H7 (cell line): ENCODE data around the gene SASH1. TPM values are rescaled to one million over a fixed set of nuclear protein-coding genes. Genes with fewer than 3 reads are reported as not detected.
"Not testable (repeated sequence)": the region's sequence is repeated elsewhere in the genome, so short reads cannot be mapped to it uniquely, and the experiment has no call there.

ENCODE experiments used
- DNase-seq: peaks from one replicate; pipeline ENCODE4 v3.0.0; 2012
- H3K27me3 ChIP-seq: 2 replicates; pipeline ENCODE4 v1.6.0; 2011; ENCODE audit warnings: mild to moderate bottlenecking, low read length; ENCODE audit not compliant: control insufficient read depth, insufficient read depth
- H3K36me3 ChIP-seq: replicated peaks from 2 replicates; pipeline ENCODE4 v1.5.1; 2011; ENCODE audit warnings: low read length; ENCODE audit not compliant: control insufficient read depth, insufficient read depth
- H3K4me3 ChIP-seq: 2 replicates; pipeline ENCODE4 v1.5.1; 2011; ENCODE audit warnings: low read depth, mild to moderate bottlenecking, control low read depth, low read length, moderate library complexity; ENCODE audit not compliant: insufficient read depth
- total RNA-seq: library from RNA; depleted of rRNA; stranded (reverse); fragments of >200 nt; shearing (Covaris generic); gene quantifications from 2 replicates; pipeline ENCODE4 v1.2.3, GENCODE V29; 2014

SASH1 gene
- total RNA-seq, 1 experiment from 2014 or later, result 11.2 TPM

GRCh38 chr6:148343047-148343782 is 577 bp downstream of the SASH1 start:
- peak overlapping the region; percentile 66 for H3K4me3 ChIP-seq
- H3K27me3 ChIP-seq, result no peaks in the 10 kb centered on the region
- no peaks in the 10 kb centered on the region for H3K36me3 ChIP-seq
- no peak for DNase-seq

DNA sequence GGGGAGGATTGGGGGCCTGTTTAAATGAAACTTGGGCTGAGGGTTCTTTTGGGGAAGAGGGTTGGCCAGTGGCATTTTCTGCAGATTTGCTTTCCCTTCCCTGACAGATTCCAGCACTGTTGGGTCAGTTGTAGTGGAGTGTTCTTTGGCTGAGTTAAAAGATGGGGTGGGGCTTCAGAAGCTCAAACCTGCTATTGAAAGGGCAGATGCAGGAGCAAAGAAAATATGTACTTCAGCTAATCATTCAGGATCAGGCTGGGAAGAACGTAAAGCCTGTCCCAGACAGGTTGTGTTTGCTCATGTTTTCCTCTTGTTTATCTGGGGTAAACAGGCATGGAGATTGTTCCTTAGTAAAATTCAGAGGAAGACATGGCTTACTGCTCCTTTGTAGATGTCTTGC is 2.5 kb downstream of the SASH1 start:
- no peak for DNase-seq
- Histone ChIP-seq H3K27me3 (no peaks in the 10 kb centered on the region), H3K36me3 (no peaks in the 10 kb centered on the region), H3K4me3 (no peak overlapping the region)

- no peaks in the 10 kb centered on the region for H3K36me3 ChIP-seq
- no peak for DNase-seq
- no peaks in the 10 kb centered on the region for H3K27me3 ChIP-seq
- no peak overlapping the region for H3K4me3 ChIP-seq
These were observed 2.9 kb downstream of the SASH1 start for GRCh38 chr6:148345578-148345977.

DNA sequence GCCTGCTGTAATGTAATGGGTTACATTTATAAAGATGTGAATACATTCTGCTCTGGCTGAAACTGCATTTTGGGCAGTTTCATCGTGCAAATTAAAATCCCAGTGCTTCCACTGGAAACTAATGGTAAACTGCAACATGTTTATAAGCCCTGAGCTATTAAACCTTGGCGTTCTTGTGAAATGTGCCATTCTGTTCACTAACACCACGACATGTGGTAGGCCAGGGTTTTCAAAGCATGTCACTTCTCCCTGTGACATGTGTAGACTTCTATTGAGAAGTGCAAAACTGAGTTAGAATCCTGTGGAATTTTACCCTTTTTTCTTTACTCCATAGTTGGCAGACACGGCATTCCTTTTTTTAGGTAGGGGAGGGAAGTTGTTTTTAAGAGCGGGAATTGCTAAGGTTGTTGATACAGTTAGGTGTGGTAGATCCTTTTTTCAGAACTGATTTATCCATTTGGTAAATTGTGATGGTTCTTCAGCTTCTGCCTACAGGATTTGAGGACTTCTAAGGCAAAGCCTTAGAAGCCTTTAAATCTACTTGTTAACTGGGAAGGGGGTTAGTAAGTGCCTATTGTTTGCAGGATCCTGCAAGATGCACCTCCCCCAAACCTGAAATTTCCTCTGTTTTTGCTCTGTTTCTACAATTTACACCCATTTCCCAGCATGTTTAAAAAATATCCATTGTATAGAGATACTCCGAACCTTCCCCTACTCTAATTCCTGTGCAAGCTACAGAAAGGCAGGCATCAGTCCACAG is 4.2 kb downstream of the SASH1 start:
- Histone ChIP-seq H3K4me3 (0 out of 2 replicates have a peak overlapping the region, but pooled peaks have one; percentile 4), H3K27me3 (no peaks in the 10 kb centered on the region), H3K36me3 (no peaks in the 10 kb centered on the region)
- no peak for DNase-seq

DNA sequence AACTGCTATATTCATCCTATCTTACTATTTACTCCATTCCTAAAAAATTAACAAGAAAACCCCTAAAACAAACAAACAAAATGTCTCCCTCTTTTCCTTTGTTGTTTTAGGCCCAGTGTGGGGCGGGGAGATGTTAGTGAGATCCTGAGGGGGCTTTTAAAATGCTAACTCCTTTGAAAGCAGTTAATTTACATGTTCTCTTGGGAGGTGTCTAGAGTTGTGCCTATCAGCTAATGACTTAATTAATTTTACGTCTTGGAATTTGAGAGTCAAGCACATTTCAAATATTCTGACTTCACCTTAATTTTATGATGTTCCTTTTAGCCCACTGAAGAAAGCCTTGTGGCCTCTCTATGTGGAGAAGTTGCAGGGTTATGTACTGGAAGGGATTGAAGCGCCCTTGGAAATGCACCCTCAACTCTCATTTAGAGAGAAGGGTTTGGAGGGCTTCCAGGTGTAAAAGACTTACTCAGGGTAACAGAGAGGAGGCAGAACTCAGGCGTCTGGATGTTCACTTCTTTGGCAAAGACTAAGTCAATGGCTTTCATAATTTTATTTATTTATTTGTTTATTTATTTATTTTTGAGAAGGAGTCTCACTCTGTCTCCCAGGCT is 4.9 kb downstream of the SASH1 start:
- Histone ChIP-seq H3K36me3 (no peaks in the 10 kb centered on the region), H3K4me3 (0 out of 2 replicates have a peak overlapping the region, but pooled peaks have one; percentile 4), H3K27me3 (no peaks in the 10 kb centered on the region)
- DNase-seq, result no peak

- DNase-seq, result no peak
- Histone ChIP-seq H3K27me3 (no peaks in the 10 kb centered on the region), H3K36me3 (no peaks in the 10 kb centered on the region), H3K4me3 (no peak overlapping the region)
These were observed 5.7 kb downstream of the SASH1 start for GRCh38 chr6:148348335-148348734.

DNA sequence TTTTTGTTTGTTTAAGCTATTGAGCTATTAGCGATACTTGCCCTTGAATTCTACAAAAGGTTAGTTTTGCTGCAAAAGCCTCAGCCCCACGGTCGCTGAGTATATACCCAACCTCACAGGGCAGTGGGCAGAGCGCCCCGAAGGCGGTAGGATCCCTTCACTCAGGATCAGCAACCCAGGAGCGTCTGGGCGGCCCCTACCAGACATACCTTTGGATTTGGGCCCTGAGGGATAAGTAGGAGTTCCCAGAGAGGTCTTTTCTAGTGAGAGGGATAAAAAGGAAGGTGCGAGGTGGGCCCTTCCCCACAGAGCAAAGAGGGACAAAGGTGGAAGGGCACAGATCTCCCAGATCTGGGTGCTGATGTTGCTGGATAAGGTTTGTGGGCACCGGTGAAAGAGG is 6.1 kb downstream of the SASH1 start:
- no peak overlapping the region for H3K4me3 ChIP-seq
- no peaks in the 10 kb centered on the region for H3K36me3 ChIP-seq
- DNase-seq, result no peak
- no peaks in the 10 kb centered on the region for H3K27me3 ChIP-seq

DNA sequence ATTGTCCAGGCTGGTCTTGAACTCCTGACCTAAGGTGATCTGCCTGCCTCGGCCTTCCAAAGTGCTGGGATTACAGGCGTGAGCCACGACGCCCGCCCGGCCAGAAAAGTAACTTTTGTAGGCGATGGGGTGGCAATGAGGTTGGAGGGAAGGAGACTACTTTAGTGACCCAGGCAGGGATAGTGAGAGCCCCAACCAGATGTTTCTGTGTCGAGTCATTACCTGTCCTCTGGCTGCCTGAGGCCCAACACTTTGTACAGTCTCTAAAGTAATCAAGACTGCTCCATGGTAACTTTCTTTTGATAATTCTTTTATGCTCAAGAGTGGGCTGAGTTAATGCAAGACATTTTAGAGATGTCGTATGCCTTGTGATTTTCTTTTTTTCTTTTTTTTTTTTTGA is 6.8 kb downstream of the SASH1 start:
- no peaks in the 10 kb centered on the region for H3K27me3 ChIP-seq
- H3K4me3 ChIP-seq, result no peak overlapping the region
- H3K36me3 ChIP-seq, result no peaks in the 10 kb centered on the region
- no peak for DNase-seq

GRCh38 chr6:148351309-148351708 is 8.7 kb downstream of the SASH1 start:
- H3K27me3 ChIP-seq, result no peaks in the 10 kb centered on the region
- no peak overlapping the region for H3K4me3 ChIP-seq
- no peaks in the 10 kb centered on the region for H3K36me3 ChIP-seq
- DNase-seq, result no peak

GRCh38 chr6:148352421-148352820 is 9.8 kb downstream of the SASH1 start:
- not testable (repeated sequence) for H3K36me3 ChIP-seq, H3K4me3 ChIP-seq, H3K27me3 ChIP-seq, DNase-seq

- no peaks in the 10 kb centered on the region for H3K36me3 ChIP-seq
- no peak overlapping the region for H3K4me3 ChIP-seq
- H3K27me3 ChIP-seq, result no peaks in the 10 kb centered on the region
- no peak for DNase-seq
These were observed 15.7 kb downstream of the SASH1 start for GRCh38 chr6:148358196-148358785.

DNA sequence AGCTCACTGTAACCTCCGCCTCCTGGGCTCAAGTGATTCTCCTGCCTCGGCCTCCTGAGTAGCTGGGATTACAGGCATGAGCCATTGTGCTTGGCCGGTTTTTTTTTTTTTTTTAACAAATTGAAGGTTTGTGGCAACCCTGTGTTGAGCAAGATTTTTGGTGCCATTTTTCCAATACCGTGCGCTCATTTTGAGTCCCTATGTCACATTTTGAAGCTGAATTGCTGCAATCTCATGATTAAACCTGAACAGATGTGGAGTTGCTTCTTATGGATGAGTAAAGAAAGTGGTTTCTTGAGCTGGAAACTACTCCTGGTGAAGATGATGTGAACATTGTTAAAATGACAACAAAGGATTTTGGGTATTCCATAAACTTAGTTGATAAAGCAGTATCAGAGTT is 16.6 kb downstream of the SASH1 start:
- no peak overlapping the region for H3K4me3 ChIP-seq
- H3K36me3 ChIP-seq, result no peaks in the 10 kb centered on the region
- no peaks in the 10 kb centered on the region for H3K27me3 ChIP-seq
- no peak for DNase-seq

DNA sequence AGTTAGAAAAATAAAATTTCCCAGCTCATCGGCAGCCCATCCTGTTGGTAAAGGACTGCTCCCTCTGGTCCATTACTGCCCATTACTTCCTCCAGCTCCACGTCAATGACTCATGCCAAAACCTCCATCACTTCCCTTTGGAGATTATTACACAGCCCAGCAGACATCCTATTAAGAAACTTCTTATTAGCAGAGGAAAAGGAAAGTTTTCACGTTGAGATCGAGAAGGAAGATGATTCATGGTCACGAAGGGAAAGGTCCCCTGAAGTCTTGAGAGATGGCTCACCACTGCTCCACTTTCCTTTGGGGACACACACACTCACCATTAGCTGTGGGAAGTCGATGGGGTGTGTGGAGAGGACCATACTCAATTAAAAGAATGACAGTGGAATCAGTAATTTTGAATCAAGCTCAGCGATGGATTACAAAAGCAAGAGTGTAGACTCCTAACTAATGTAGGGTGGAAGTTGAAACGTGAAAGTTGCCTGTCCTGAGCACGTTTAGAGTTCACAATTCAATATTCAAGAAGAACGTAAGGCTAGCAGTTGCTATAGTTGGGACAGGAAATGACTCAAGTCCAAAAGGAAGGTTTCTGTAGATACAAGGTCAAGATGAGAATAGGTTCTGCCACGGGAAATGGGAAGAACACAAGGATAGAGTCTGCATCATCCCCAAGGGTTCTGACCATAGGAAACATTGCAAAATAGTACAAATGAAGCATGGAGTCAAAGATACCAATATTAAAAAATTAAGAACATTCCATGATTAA is 21.6 kb downstream of the SASH1 start:
- no peaks in the 10 kb centered on the region; the same call in 1 of the 2 replicates for H3K36me3 ChIP-seq
- DNase-seq, result no peak
- no peak overlapping the region for H3K4me3 ChIP-seq
- no peaks in the 10 kb centered on the region for H3K27me3 ChIP-seq

DNA sequence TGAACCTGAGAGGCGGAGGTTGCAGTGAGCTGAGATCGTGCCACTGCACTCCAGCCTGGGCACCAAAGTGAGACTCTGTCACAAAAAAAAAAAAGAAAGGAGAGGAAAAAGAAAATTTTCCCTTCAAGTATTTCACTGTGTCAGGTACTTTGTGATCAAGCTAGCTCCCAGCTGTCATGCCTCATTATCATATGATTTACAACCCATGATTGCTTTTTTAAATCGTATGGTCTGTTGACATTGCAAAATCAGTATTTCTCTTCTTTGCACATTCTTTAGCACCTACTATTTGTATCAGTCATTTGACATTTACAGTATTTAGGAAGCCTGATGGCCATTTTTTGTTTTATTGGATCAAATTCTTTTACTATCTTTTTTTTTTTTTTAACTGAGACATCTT is 22.4 kb downstream of the SASH1 start:
- no peak overlapping the region for H3K4me3 ChIP-seq
- no peak for DNase-seq
- no peaks in the 10 kb centered on the region; the same call in 1 of the 2 replicates for H3K36me3 ChIP-seq
- no peaks in the 10 kb centered on the region for H3K27me3 ChIP-seq
